ENCODE results near the gene WDR76. TPM values are rescaled to one million over a fixed set of nuclear protein-coding genes. Genes with fewer than 3 reads are reported as not detected.
"Not testable (repeated sequence)": the region's sequence is repeated elsewhere in the genome, so short reads cannot be mapped to it uniquely, and the experiment has no call there.

Gene WDR76
- total and polyA plus RNA-seq, 10 donors, result 1.5 to 16.3 (median 6.5) TPM

DNA sequence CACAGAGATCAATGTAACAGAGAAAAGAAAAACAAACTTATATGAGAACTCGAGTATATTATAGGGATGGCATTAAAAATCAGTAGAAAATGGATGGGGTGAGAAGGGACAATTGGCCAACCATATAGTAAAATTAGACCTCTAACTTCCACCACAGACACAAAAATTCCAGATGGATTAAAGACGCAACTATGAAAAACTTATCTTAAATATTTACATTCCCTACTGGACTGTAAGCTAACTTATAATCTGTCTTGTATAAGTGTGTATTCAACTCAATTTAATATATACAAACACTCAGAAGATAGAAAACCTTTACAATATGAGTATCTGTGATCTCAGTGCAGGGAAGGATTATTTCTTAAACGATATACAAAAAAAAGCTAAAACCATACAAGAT is 5.3 kb upstream of the WDR76 start:
- WGBS, 5 donors, result 84 to 92% (median 89%) methylated on average over 3 of the region's 3 CpGs
- DNase-seq, result no peak
- Histone ChIP-seq H3K9me3 (no peaks in the 10 kb centered on the region), H3K27me3 (replicated peaks in 1 of 7) (no peaks in the 10 kb centered on the region), H3K4me1 (peaks cover 26 to 80% (median 63%) of the 10 kb centered on the region in 6 donors), H3K4me3 (no peak overlapping the region), H3K27ac (no peak overlapping the region), H3K36me3 (peaks cover 3 to 44% (median 12%) of the 10 kb centered on the region in 6 donors)
- intact Hi-C loops (cut with DNase I; ENCODE audit: low total_unique reads), result no loop called here
- no peak for TF ChIP-seq POLR2A (IDR thresholded peaks at IDR 0.05)
- TF ChIP-seq, protein P1, sequence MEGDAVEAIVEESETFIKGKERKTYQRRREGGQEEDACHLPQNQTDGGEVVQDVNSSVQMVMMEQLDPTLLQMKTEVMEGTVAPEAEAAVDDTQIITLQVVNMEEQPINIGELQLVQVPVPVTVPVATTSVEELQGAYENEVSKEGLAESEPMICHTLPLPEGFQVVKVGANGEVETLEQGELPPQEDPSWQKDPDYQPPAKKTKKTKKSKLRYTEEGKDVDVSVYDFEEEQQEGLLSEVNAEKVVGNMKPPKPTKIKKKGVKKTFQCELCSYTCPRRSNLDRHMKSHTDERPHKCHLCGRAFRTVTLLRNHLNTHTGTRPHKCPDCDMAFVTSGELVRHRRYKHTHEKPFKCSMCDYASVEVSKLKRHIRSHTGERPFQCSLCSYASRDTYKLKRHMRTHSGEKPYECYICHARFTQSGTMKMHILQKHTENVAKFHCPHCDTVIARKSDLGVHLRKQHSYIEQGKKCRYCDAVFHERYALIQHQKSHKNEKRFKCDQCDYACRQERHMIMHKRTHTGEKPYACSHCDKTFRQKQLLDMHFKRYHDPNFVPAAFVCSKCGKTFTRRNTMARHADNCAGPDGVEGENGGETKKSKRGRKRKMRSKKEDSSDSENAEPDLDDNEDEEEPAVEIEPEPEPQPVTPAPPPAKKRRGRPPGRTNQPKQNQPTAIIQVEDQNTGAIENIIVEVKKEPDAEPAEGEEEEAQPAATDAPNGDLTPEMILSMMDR (IDR thresholded peaks at IDR 0.05 in 8 of 11, conservative IDR thresholded peaks at IDR 0.05 in 3 of 11), result no peak
- no peak for TF ChIP-seq POLR2AphosphoS5 (IDR thresholded peaks at IDR 0.05)

DNA sequence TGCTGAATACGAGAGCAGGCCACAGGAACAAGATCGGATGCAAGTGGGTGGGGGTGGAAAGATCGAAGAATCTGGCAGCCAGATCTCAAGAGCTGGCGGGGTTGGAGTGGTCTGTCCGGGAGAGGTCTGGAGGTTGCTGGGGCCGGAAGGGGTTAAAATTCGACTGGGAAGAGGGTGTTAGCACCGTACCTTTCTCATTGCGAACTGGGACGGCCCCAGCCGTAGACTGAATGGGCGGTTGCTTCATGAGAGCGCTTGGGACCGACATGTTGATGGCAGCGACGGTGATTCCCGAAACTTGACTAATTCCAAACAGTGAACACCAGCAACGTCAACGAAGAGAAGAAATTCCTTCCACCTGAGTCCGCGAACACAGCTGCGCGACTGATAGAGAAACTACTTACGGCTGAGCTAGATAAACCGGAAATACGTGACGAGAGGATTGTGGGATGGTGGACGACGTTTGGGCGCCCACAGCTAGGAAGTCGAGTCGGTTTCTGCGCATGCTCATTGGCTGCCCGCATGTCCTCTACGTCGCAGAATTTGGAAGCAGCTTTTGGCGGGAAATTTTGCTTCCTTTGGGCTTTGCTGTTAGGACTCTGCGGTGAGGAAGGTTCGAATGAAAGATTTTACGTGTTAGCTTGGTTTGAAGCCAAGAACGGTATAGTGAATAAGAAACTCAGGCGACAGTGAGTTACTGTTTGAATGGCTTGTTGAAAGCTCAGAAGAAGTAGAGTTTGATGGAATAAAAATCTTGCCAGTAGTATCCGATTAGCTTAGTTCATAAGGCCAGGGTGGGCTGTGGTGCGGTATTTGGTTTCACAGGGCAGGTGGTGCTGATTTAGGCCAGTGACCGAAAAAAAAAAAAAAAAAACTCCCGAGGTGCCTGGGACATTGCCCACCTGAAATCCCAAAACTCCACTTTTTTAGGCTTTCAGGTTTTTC is 2.2 kb upstream of the WDR76 start, which contains the start of gene MFAP1:
Gene MFAP1 (minus strand): TSS at position 389 of the 945 bp plus-strand sequence. CDS start 121 bp downstream, at position 268.
- peaks cover 31 to 94% (median 81%) of the 10 kb centered on the region in 6 donors for H3K4me1 ChIP-seq

DNA sequence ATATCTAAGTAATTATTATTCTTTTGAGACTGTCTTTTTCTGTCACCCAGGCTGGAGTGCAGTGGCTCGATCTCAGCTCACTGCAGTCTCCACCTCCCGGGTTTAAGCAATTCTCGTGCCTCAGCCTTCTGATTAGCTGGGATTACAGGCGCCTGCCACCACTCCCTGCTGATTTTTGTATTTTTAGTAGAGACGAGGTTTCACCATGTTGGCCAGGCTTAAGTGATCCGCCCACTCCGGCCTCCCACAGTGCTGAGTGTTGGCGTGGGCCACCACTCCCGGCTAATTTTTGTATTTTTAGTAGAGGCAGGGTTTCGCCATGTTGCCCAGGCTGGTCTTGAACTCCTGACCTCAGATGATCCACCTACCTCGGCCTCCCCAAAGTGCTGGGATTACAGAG is 1.5 kb upstream of the WDR76 start:
- Histone ChIP-seq H3K27ac (peak overlapping the region in 1 of 8 donors; percentile 94), H3K36me3 (peaks cover 0 to 25% (median 0%) of the 10 kb centered on the region in 6 donors), H3K4me1 (peaks cover 31 to 94% (median 75%) of the 10 kb centered on the region in 6 donors), H3K4me3 (peak overlapping the region in 1 of 8 donors; percentile 77)
- WGBS, 5 donors, result 94 to 97% (median 94%) methylated on average over 11 of the region's 11 CpGs
- H3K9me3 ChIP-seq; H3K27me3 ChIP-seq (replicated peaks in 1 of 7); DNase-seq; intact Hi-C loops (cut with DNase I; ENCODE audit: low total_unique reads): not testable (repeated sequence)

More for the DNA sequence above, 2.2 kb upstream of the WDR76 start, which contains the start of gene MFAP1:
- TF ChIP-seq, protein P1 (IDR thresholded peaks at IDR 0.05 in 8 of 11, conservative IDR thresholded peaks at IDR 0.05 in 3 of 11), result peak in 2 of 11 experiments; percentile 6 to 13
- TF ChIP-seq POLR2AphosphoS5 (IDR thresholded peaks at IDR 0.05) (peak; percentile 74 to 99 (median 93)), POLR2A (IDR thresholded peaks at IDR 0.05) (peak in 2 of 3 donors; percentile 65 to 84)
- WGBS, 5 donors, result 8 to 9% (median 9%) methylated on average over 46 of the region's 46 CpGs
- Histone ChIP-seq H3K27ac (peak within 1 kb of the TSS; percentile 81 to 94 (median 92)), H3K9me3 (no peaks in the 10 kb centered on the region), H3K4me3 (peak within 1 kb of the TSS; percentile 59 to 86 (median 72)), H3K36me3 (peaks cover 0 to 26% (median 0%) of the 10 kb centered on the region in 6 donors), H3K27me3 (replicated peaks in 1 of 7) (no peaks in the 10 kb centered on the region)
- intact Hi-C loops (cut with DNase I; ENCODE audit: low total_unique reads), result no loop called here
- DNase-seq, result peak; percentile 95

DNA sequence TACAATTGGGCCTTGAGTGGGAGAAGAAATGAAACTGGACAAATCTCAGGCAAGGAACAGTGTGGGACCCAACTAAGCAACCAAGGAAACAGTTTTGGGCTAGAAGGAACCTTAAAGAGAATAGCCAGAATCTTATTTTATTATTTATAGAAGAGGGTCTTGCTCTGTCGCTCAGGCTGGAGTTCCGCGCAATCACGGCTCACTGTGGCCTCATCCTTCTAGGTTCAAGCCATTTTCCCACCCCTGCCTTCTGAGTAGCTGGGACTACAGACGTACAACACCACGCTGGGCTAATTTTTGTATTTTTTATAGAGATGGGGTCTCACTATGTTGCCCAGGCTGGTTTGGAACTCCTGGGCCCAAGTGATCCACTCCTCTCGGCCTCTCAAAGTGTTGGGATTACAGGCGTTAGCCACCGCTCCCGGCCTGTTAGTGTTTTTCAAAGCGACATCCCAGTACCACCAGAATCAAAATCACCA is 734 bp upstream of the WDR76 start:
- TF ChIP-seq POLR2AphosphoS5 (IDR thresholded peaks at IDR 0.05), result no peak
- TF ChIP-seq POLR2A (IDR thresholded peaks at IDR 0.05), result no peak
- TF ChIP-seq, protein P1 (IDR thresholded peaks at IDR 0.05 in 8 of 11, conservative IDR thresholded peaks at IDR 0.05 in 3 of 11), result no peak
- H3K4me1 ChIP-seq, result peaks cover 31 to 93% (median 69%) of the 10 kb centered on the region in 6 donors
- H3K9me3 ChIP-seq, result no peaks in the 10 kb centered on the region
- intact Hi-C loops (cut with DNase I; ENCODE audit: low total_unique reads), result no loop called here
- no peaks in the 10 kb centered on the region for H3K27me3 ChIP-seq (replicated peaks in 1 of 7)
- DNase-seq, result no peak
- WGBS, 5 donors, result 94 to 98% (median 95%) methylated on average over 11 of the region's 11 CpGs
- peak overlapping the region; percentile 58 to 87 (median 78) for H3K27ac ChIP-seq
- H3K4me3 ChIP-seq, result peak overlapping the region in 7 of 8 donors; percentile 48 to 80 (median 61)
- peaks cover 0 to 23% (median 0%) of the 10 kb centered on the region in 6 donors for H3K36me3 ChIP-seq

Measured in spleen (tissue), 11 donors.